GM12878 (cell line): ENCODE results near the gene KIF2C. TPM values are rescaled to one million over a fixed set of nuclear protein-coding genes. Genes with fewer than 3 reads are reported as not detected.

Experiments
- ASH2L ChIP-seq: fragments of 300-600, 200-600 bp; sonication (generic); IDR thresholded peaks from 2 replicates; pipeline ENCODE4 v1.6.1; 2017; ENCODE audit warnings: low read depth, mild to moderate bottlenecking, borderline replicate concordance
- BCL11A ChIP-seq: IDR thresholded peaks from 2 replicates; pipeline ENCODE4 v1.6.1; 2011; ENCODE audit warnings: low read depth, low read length
- CBFB ChIP-seq: IDR thresholded peaks from 2 replicates; pipeline ENCODE4 v1.6.1; 2016; ENCODE audit warnings: antibody characterized with exemption, low read depth
- DPF2 ChIP-seq: fragments of 450-650 bp; IDR thresholded peaks from 2 replicates; pipeline ENCODE4 v1.6.1; 2017; ENCODE audit warnings: mild to moderate bottlenecking
- HCFC1 ChIP-seq: fragments of 150-350 bp; IDR thresholded peaks from 2 replicates; pipeline ENCODE4 v1.6.1; 2014; ENCODE audit warnings: low read length
- HDAC6 ChIP-seq: fragments of 200-600 bp; sonication (generic); IDR thresholded peaks from one replicate; pipeline ENCODE4 v1.8.0; 2017; ENCODE audit warnings: antibody characterized with exemption; ENCODE audit not compliant: unreplicated experiment
- HDGF ChIP-seq: fragments of 450-650 bp; IDR thresholded peaks from 2 replicates; pipeline ENCODE4 v1.6.1; 2016; ENCODE audit warnings: antibody characterized with exemption
- JUNB ChIP-seq: IDR thresholded peaks from 2 replicates; pipeline ENCODE4 v1.6.1; 2016; ENCODE audit warnings: antibody characterized with exemption, mild to moderate bottlenecking
- JUND ChIP-seq: IDR thresholded peaks from 2 replicates; pipeline ENCODE4 v1.6.1; 2012; ENCODE audit warnings: low read depth, mild to moderate bottlenecking, low read length, improper control_type of control experiment, moderate library complexity
- KDM1A ChIP-seq: fragments of 200-600 bp; sonication (generic); IDR thresholded peaks from 2 replicates; pipeline ENCODE4 v1.6.1; 2016; ENCODE audit warnings: borderline replicate concordance
- MTA3 ChIP-seq: IDR thresholded peaks from 2 replicates; pipeline ENCODE4 v1.6.1; 2012; ENCODE audit warnings: low read length, inconsistent platforms, borderline replicate concordance
- MYB ChIP-seq: fragments of 150-350 bp; IDR thresholded peaks from 2 replicates; pipeline ENCODE4 v1.6.1; 2014; ENCODE audit warnings: mild to moderate bottlenecking, low read depth, low read length, borderline replicate concordance
- NFIC ChIP-seq: IDR thresholded peaks from 2 replicates; pipeline ENCODE4 v1.6.1; 2012; ENCODE audit warnings: low read depth, mild to moderate bottlenecking, inconsistent platforms, low read length, moderate library complexity
- NFYA ChIP-seq: IDR thresholded peaks from 2 replicates; pipeline ENCODE4 v1.6.1; 2011; ENCODE audit warnings: low read depth, mild to moderate bottlenecking, low read length, improper control_type of control experiment, borderline replicate concordance
- NFYB ChIP-seq: IDR thresholded peaks from 2 replicates; pipeline ENCODE4 v1.6.1; 2011; ENCODE audit warnings: low read depth, mild to moderate bottlenecking, low read length, improper control_type of control experiment, moderate library complexity; ENCODE audit not compliant: insufficient read depth
- NR2C2 ChIP-seq: IDR thresholded peaks from 2 replicates; pipeline ENCODE4 v1.6.1; 2011; ENCODE audit warnings: borderline replicate concordance, low read depth; ENCODE audit not compliant: control insufficient read depth, insufficient read length
- RAD51 ChIP-seq: fragments of 450-650 bp; IDR thresholded peaks from 2 replicates; pipeline ENCODE4 v1.6.1; 2016; ENCODE audit warnings: moderate library complexity, mild to moderate bottlenecking, inconsistent platforms
- RBBP5 ChIP-seq: fragments of 200-600 bp; sonication (generic); conservative IDR thresholded peaks from 2 replicates; pipeline ENCODE4 v1.6.1; 2016
- RFX5 ChIP-seq: IDR thresholded peaks from 2 replicates; pipeline ENCODE4 v1.6.1; 2011; ENCODE audit warnings: low read depth, low read length, improper control_type of control experiment
- TAF1 ChIP-seq: IDR thresholded peaks from 2 replicates; pipeline ENCODE4 v1.6.1; 2011; ENCODE audit warnings: mild to moderate bottlenecking, low read depth, low read length, borderline replicate concordance
- ZSCAN29 ChIP-seq: fragments of 450-650 bp; IDR thresholded peaks from 2 replicates; pipeline ENCODE4 v1.6.1; 2017; ENCODE audit warnings: mild to moderate bottlenecking, moderate library complexity
- polyA plus RNA-seq, 11 experiments: library from polyadenylated mRNA; depleted of rRNA in 4 of 11; unstranded in 6 of 11; stranded (reverse) in 5 of 11; fragments of >200 nt; fragmentation: Nextera tagmentation in 4 of 11; fragmentation: Illumina TruSeq in 1 of 11; extraction: Ambion mirVana in 4 of 11; extraction: Trizol in 1 of 11; gene quantifications; 1 replicate in 1 of 11; 2 replicates in 10 of 11; pipeline versions ENCODE4 v1.2.1 to v1.2.3, GENCODE V29; 2011 to 2016; ENCODE audit warnings: inconsistent platforms in 2 of 11, missing spikeins in 2 of 11, low read depth in 1 of 11
- total RNA-seq, 4 experiments: library from RNA; depleted of rRNA in 3 of 4; stranded (reverse); fragments of >200 nt in 3 of 4; fragmentation: Illumina TruSeq in 1 of 4; extraction: Trizol in 1 of 4; gene quantifications; 2 replicates each; pipeline versions ENCODE4 v1.2.1 to v1.2.3, GENCODE V29; 2013 to 2021
- TF ChIP-seq, protein P1 (sequence below), 3 experiments: IDR thresholded peaks in 2 of 3; conservative IDR thresholded peaks in 1 of 3; 2 replicates each; pipeline ENCODE4 v1.5.1; 2011; ENCODE audit warnings: low read depth in 3 of 3, low read length in 3 of 3, mild to moderate bottlenecking in 3 of 3, control low read depth in 2 of 3, moderate library complexity in 2 of 3, inconsistent platforms in 1 of 3, mixed read lengths in 1 of 3; ENCODE audit not compliant: control insufficient read depth in 2 of 3, insufficient read depth in 1 of 3; ENCODE audit errors: extremely low read depth in 1 of 3
- TF ChIP-seq, protein P2 (sequence below): fragments of 450-650 bp; IDR thresholded peaks from 2 replicates; pipeline ENCODE4 v1.6.1; 2017; ENCODE audit warnings: mild to moderate bottlenecking
- TF ChIP-seq, protein P3 (sequence below): IDR thresholded peaks from 2 replicates; pipeline ENCODE4 v1.6.1; 2012; ENCODE audit warnings: improper control_type of control experiment, low read depth, low read length; ENCODE audit not compliant: insufficient replicate concordance

KIF2C gene
- total and polyA plus RNA-seq, 10 of the 15 experiments (the other 5 are each of a cell fraction or from before 2014, with no cell fraction given), result 42.3 to 104 (median 83.8) TPM

DNA sequence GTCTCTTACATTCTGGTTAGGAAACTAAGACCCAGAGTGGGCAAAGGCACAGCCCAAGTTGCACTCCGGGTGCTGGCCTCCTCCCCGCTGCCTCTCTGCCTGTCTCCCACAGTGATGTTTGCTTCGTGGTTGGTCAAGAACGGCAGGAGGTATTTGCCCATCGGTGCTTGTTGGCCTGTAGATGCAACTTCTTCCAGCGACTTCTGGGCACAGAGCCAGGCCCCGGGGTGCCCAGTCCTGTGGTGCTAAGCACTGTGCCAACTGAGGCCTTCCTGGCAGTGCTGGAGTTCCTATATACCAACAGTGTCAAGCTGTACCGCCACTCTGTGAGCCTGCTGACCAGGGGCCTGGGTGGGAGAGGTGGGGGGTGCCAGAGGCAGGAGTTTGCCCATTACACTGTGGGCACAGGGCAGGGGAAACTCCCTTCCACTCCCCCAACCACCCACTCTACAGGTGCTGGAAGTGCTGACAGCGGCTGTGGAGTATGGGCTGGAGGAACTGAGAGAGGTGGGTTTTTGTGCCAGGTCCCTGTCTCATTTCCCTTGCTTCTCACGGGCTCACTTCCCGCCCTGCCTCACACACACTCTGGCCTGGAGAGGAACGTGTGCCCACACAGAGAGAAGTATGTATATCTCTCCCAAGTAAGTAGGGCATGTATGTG is 70.6 kb downstream of the KIF2C start (continued):
- TF ChIP-seq, protein P1, sequence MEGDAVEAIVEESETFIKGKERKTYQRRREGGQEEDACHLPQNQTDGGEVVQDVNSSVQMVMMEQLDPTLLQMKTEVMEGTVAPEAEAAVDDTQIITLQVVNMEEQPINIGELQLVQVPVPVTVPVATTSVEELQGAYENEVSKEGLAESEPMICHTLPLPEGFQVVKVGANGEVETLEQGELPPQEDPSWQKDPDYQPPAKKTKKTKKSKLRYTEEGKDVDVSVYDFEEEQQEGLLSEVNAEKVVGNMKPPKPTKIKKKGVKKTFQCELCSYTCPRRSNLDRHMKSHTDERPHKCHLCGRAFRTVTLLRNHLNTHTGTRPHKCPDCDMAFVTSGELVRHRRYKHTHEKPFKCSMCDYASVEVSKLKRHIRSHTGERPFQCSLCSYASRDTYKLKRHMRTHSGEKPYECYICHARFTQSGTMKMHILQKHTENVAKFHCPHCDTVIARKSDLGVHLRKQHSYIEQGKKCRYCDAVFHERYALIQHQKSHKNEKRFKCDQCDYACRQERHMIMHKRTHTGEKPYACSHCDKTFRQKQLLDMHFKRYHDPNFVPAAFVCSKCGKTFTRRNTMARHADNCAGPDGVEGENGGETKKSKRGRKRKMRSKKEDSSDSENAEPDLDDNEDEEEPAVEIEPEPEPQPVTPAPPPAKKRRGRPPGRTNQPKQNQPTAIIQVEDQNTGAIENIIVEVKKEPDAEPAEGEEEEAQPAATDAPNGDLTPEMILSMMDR (IDR thresholded peaks at IDR 0.05 in 2 of 3, conservative IDR thresholded peaks at IDR 0.05 in 1 of 3; ENCODE audit: control insufficient read depth in 2 of 3, extremely low read depth in 1 of 3, insufficient read depth in 1 of 3, low read depth in 3 of 3, low read length in 3 of 3), result no peak
- TF ChIP-seq MTA3, result no peak
- TF ChIP-seq, protein P2, sequence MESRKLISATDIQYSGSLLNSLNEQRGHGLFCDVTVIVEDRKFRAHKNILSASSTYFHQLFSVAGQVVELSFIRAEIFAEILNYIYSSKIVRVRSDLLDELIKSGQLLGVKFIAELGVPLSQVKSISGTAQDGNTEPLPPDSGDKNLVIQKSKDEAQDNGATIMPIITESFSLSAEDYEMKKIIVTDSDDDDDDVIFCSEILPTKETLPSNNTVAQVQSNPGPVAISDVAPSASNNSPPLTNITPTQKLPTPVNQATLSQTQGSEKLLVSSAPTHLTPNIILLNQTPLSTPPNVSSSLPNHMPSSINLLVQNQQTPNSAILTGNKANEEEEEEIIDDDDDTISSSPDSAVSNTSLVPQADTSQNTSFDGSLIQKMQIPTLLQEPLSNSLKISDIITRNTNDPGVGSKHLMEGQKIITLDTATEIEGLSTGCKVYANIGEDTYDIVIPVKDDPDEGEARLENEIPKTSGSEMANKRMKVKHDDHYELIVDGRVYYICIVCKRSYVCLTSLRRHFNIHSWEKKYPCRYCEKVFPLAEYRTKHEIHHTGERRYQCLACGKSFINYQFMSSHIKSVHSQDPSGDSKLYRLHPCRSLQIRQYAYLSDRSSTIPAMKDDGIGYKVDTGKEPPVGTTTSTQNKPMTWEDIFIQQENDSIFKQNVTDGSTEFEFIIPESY, result no peak
- TF ChIP-seq NFYA, result no peak
- TF ChIP-seq NFIC, result no peak
- no peak for TF ChIP-seq KDM1A
- TF ChIP-seq BCL11A, result peak; percentile 67
- TF ChIP-seq CBFB, result no peak
- no peak for TF ChIP-seq RBBP5
- TF ChIP-seq TAF1, result no peak
- no peak for TF ChIP-seq JUND
- TF ChIP-seq ASH2L, result no peak
- no peak for TF ChIP-seq RFX5
- no peak for TF ChIP-seq ZSCAN29
- no peak for TF ChIP-seq HDAC6
- TF ChIP-seq RAD51, result no peak
- TF ChIP-seq DPF2, result peak; percentile 79; the same call in 1 of the 2 replicates
- no peak for TF ChIP-seq HDGF
- TF ChIP-seq HCFC1, result no peak
- TF ChIP-seq MYB, result no peak
- TF ChIP-seq JUNB, result no peak
- no peak for TF ChIP-seq NFYB
- TF ChIP-seq, protein P3, sequence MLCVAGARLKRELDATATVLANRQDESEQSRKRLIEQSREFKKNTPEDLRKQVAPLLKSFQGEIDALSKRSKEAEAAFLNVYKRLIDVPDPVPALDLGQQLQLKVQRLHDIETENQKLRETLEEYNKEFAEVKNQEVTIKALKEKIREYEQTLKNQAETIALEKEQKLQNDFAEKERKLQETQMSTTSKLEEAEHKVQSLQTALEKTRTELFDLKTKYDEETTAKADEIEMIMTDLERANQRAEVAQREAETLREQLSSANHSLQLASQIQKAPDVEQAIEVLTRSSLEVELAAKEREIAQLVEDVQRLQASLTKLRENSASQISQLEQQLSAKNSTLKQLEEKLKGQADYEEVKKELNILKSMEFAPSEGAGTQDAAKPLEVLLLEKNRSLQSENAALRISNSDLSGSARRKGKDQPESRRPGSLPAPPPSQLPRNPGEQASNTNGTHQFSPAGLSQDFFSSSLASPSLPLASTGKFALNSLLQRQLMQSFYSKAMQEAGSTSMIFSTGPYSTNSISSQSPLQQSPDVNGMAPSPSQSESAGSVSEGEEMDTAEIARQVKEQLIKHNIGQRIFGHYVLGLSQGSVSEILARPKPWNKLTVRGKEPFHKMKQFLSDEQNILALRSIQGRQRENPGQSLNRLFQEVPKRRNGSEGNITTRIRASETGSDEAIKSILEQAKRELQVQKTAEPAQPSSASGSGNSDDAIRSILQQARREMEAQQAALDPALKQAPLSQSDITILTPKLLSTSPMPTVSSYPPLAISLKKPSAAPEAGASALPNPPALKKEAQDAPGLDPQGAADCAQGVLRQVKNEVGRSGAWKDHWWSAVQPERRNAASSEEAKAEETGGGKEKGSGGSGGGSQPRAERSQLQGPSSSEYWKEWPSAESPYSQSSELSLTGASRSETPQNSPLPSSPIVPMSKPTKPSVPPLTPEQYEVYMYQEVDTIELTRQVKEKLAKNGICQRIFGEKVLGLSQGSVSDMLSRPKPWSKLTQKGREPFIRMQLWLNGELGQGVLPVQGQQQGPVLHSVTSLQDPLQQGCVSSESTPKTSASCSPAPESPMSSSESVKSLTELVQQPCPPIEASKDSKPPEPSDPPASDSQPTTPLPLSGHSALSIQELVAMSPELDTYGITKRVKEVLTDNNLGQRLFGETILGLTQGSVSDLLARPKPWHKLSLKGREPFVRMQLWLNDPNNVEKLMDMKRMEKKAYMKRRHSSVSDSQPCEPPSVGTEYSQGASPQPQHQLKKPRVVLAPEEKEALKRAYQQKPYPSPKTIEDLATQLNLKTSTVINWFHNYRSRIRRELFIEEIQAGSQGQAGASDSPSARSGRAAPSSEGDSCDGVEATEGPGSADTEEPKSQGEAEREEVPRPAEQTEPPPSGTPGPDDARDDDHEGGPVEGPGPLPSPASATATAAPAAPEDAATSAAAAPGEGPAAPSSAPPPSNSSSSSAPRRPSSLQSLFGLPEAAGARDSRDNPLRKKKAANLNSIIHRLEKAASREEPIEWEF, result no peak
- TF ChIP-seq NR2C2, result no peak
